ENCODE results near the gene ASCC1. TPM values are rescaled to one million over a fixed set of nuclear protein-coding genes. Genes with fewer than 3 reads are reported as not detected.

The ASCC1 gene
- polyA plus RNA-seq, 1 donor (not counting 4 experiments of a cell fraction or from before 2014, with no cell fraction given), result 32.9 TPM

- no peak for TF ChIP-seq CTCF (optimal IDR thresholded peaks at IDR 0.05 in 1 of 3, IDR thresholded peaks at IDR 0.05 in 1 of 3, conservative IDR thresholded peaks at IDR 0.05 in 1 of 3; ENCODE audit: extremely low read depth in 1 of 3, insufficient read depth in 2 of 3, low read length in 3 of 3)
- no peak overlapping the region for H3K9ac ChIP-seq (ENCODE audit: control insufficient read depth, extremely low read depth, insufficient read depth, low read length)
- dilution Hi-C loops (cut with MboI; ENCODE audit: extremely low pct_ligation_motif_present, low sequenced_read_pairs), result no loop called here
- no peak overlapping the region for H3K27ac ChIP-seq (ENCODE audit: control insufficient read depth, insufficient read depth, low read length)
- H3K27me3 ChIP-seq (ENCODE audit: control insufficient read depth, extremely low read depth, insufficient read depth, low read length), result peaks cover 5% of the 10 kb centered on the region
- H3K4me2 ChIP-seq (ENCODE audit: control insufficient read depth, extremely low read depth, insufficient read depth, low read depth, low read length), result no peak overlapping the region
- H3K4me3 ChIP-seq (ENCODE audit: control insufficient read depth in 2 of 3, extremely low read depth in 1 of 3, insufficient read depth in 2 of 3, low read depth in 1 of 3, low read length in 3 of 3), result no peak overlapping the region
- no peaks in the 10 kb centered on the region for H3K36me3 ChIP-seq (ENCODE audit: control insufficient read depth in 2 of 2, extremely low read depth in 1 of 2, insufficient read depth in 2 of 2, low read length in 2 of 2)
- DNase-seq (ENCODE audit: low read depth, low spot score) (no peak), FAIRE-seq (no peak)
- no peaks in the 10 kb centered on the region for H3K79me2 ChIP-seq (ENCODE audit: control insufficient read depth, insufficient read depth, low read length)
- no peak overlapping the region for H2AFZ ChIP-seq (ENCODE audit: control insufficient read depth, low read length)
- no peaks in the 10 kb centered on the region for H3K9me1 ChIP-seq (ENCODE audit: control insufficient read depth, extremely low read depth, insufficient read depth, low read length)
- H4K20me1 ChIP-seq (ENCODE audit: control insufficient read depth, extremely low read depth, insufficient read depth, low read length), result no peaks in the 10 kb centered on the region
- H3K9me3 ChIP-seq (ENCODE audit: control insufficient read depth, low read depth, low read length), result no peaks in the 10 kb centered on the region
- no peaks in the 10 kb centered on the region for H3K4me1 ChIP-seq (ENCODE audit: control insufficient read depth, extremely low read depth, insufficient read depth, low read length)
Measured at GRCh38 chr10:72075376-72076115, 140.5 kb downstream of the ASCC1 start.

- Histone ChIP-seq H3K27me3 (ENCODE audit: control insufficient read depth, extremely low read depth, insufficient read depth, low read length) (peaks cover 5% of the 10 kb centered on the region), H3K4me3 (ENCODE audit: control insufficient read depth in 2 of 3, extremely low read depth in 1 of 3, insufficient read depth in 2 of 3, low read depth in 1 of 3, low read length in 3 of 3) (no peak overlapping the region)
- FAIRE-seq, result no peak
Measured at GRCh38 chr10:72074574-72075375, 141.3 kb downstream of the ASCC1 start.

More at GRCh38 chr10:72074574-72075375, 141.3 kb downstream of the ASCC1 start:
- H3K9me3 ChIP-seq (ENCODE audit: control insufficient read depth, low read depth, low read length), result no peaks in the 10 kb centered on the region
- no peak overlapping the region for H3K4me2 ChIP-seq (ENCODE audit: control insufficient read depth, extremely low read depth, insufficient read depth, low read depth, low read length)
- H4K20me1 ChIP-seq (ENCODE audit: control insufficient read depth, extremely low read depth, insufficient read depth, low read length), result no peaks in the 10 kb centered on the region
- H3K9me1 ChIP-seq (ENCODE audit: control insufficient read depth, extremely low read depth, insufficient read depth, low read length), result no peaks in the 10 kb centered on the region
- H3K9ac ChIP-seq (ENCODE audit: control insufficient read depth, extremely low read depth, insufficient read depth, low read length), result no peak overlapping the region
- no peaks in the 10 kb centered on the region for H3K4me1 ChIP-seq (ENCODE audit: control insufficient read depth, extremely low read depth, insufficient read depth, low read length)
- H3K27ac ChIP-seq (ENCODE audit: control insufficient read depth, insufficient read depth, low read length), result no peak overlapping the region
- H2AFZ ChIP-seq (ENCODE audit: control insufficient read depth, low read length), result no peak overlapping the region
- DNase-seq (ENCODE audit: low read depth, low spot score), result no peak
- dilution Hi-C loops (cut with MboI; ENCODE audit: extremely low pct_ligation_motif_present, low sequenced_read_pairs), result no loop called here
- H3K79me2 ChIP-seq (ENCODE audit: control insufficient read depth, insufficient read depth, low read length), result no peaks in the 10 kb centered on the region
- no peaks in the 10 kb centered on the region for H3K36me3 ChIP-seq (ENCODE audit: control insufficient read depth in 2 of 2, extremely low read depth in 1 of 2, insufficient read depth in 2 of 2, low read length in 2 of 2)
- no peak for TF ChIP-seq CTCF (optimal IDR thresholded peaks at IDR 0.05 in 1 of 3, IDR thresholded peaks at IDR 0.05 in 1 of 3, conservative IDR thresholded peaks at IDR 0.05 in 1 of 3; ENCODE audit: extremely low read depth in 1 of 3, insufficient read depth in 2 of 3, low read length in 3 of 3)

Data from keratinocyte (primary cell).